ENCODE data around the gene DRAM2.
"Not testable (repeated sequence)": the region's sequence is repeated elsewhere in the genome, so short reads cannot be mapped to it uniquely, and the experiment has no call there.

DRAM2 gene

DNA sequence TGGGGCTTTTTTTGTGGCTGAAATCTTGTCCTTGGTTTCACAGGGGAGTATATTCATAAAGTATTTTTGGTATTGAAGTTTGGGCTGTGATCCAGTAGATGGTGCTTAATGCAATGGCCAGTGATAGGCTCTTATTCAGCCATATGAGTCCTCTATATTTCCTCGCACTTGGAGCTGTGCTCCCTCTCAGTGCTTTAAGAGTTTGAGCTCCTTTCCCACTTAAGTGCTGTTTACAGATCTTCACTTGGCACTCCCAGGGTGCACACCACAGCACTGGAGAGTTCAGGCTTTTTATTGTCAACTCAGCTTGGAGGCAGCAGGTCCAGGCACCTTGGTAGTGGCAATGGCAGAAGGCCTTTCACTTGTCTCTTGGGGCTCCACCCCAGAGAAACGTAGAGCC is 54.9 kb downstream of the DRAM2 start:
- Histone ChIP-seq H3K4me2 (no peak overlapping the region), H3K9ac (no peak overlapping the region), H4K20me1 (no peaks in the 10 kb centered on the region), H3K27me3 (no peaks in the 10 kb centered on the region), H3K9me3 (peaks cover 8% of the 10 kb centered on the region), H3K4me3 (no peak overlapping the region), H3K36me3 (no peaks in the 10 kb centered on the region), H3K4me1 (no peaks in the 10 kb centered on the region), H3K27ac (no peak overlapping the region)
- no peak for TF ChIP-seq Cebpa-rat (IDR thresholded peaks at IDR 0.05)

DNA sequence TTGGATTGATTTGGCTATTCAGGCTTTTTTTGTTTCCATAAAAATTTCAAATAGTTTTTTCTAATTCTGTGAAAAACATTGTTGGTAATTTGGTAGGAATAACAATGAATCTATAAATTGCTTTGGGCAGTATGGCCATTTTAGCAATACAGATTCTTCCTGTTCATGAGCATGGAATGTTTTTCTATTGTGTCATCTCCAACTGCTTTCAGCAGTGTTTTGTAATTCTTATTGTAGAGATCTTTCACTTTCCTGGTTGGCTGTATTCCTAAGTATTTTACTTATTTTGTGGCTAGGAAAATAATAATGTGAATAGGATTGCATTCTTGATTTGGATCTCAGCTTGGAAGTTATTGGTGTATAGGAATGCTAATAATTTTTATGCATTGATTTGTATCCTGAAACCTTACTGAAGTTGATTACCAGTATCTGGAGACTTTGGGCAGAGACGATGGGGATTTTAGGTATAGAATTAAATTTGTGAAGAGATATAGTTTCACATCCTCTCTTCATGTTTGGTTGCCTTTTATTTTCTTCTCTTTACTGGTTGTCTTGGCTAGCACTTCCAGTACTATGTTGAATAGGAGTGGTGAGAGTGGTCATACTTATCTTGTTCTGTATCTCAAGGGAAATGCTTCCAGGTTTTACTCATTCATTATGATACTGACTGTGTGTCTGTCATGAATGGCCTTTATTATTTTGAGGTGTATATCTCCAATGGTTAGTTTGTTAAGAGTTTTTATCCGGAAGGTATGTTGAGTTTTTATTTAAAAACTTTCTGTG is 57.3 kb downstream of the DRAM2 start:
- H3K9ac ChIP-seq = no peak overlapping the region
- TF ChIP-seq Cebpa-rat (IDR thresholded peaks at IDR 0.05) = no peak
- H3K4me3 ChIP-seq = no peak overlapping the region
- no peaks in the 10 kb centered on the region for H3K36me3 ChIP-seq
- no peaks in the 10 kb centered on the region for H3K4me1 ChIP-seq
- H3K9me3 ChIP-seq = peaks cover 5% of the 10 kb centered on the region; the same call in 1 of the 2 replicates
- H3K27me3 ChIP-seq = no peaks in the 10 kb centered on the region
- no peak overlapping the region for H3K27ac ChIP-seq
- H4K20me1 ChIP-seq = no peaks in the 10 kb centered on the region
- no peak overlapping the region for H3K4me2 ChIP-seq

DNA sequence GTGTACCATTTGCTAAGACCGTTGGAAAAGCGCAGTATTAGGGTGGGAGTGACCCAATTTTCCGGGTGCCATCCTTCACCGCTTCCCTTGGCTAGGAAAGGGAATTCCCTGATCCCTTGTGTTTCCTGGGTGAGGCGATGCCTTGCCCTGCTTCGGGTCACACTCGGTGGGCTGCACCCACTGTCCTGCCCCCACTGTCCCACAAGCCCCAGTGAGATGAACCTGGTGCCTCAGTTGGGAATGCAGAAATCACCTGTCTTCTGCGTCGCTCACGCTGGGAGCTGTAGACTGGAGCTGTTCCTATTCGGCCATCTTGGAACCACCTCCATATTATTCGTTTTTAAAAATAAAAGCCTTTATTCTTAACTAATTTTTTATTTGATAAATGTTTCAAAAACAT is 60.6 kb downstream of the DRAM2 start:
- not testable (repeated sequence) for H3K27me3 ChIP-seq, H3K4me1 ChIP-seq, H4K20me1 ChIP-seq, H3K9ac ChIP-seq, H3K9me3 ChIP-seq, H3K4me2 ChIP-seq, H3K27ac ChIP-seq, H3K36me3 ChIP-seq, H3K4me3 ChIP-seq

DNA sequence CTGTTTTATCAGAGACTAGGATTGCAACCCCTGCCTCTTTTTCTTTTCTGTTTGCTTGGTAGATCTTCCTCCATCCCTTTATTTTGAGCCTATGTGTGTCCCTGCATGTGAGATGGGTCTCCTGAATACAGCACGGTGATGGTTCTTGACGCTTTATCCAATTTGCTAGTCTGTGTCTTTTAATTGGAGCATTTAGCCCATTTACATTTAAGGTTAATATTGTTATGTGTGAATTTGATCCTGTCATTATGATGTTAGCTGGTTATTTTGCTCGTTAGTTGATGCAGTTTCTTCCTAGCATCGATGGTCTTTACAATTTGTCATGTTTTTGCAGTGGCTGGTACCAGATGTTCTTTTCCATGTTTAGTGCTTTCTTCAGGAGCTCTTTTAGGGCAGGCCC is 62.6 kb downstream of the DRAM2 start:
- H3K9me3 ChIP-seq, H3K27ac ChIP-seq, H4K20me1 ChIP-seq, H3K36me3 ChIP-seq, H3K4me2 ChIP-seq, H3K27me3 ChIP-seq, H3K4me1 ChIP-seq, H3K9ac ChIP-seq, H3K4me3 ChIP-seq: not testable (repeated sequence)

All from BLaER1 (cell line).